ENCODE results near the gene TNFSF15.

The TNFSF15 gene

DNA sequence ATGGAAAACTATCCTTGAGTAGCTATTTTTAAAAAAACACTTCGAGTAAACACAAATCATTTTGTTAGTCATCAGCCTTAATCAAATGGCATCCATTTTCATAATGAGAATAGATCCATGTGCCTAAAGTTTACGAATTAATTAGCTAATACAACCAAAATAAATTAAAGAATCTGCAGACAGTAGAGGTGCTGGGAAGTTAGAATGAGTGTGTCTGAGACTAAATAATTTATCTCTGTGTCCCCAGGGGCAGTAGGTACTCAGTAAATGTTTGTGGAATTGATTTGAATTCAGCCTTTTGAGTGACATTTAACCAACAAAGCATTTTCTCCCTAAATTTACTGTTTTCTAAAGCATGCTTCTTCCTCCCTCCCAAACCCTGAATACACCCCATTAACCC lies 18.6 kb downstream of the TNFSF15 start:
- DNase-seq: no peak

DNA sequence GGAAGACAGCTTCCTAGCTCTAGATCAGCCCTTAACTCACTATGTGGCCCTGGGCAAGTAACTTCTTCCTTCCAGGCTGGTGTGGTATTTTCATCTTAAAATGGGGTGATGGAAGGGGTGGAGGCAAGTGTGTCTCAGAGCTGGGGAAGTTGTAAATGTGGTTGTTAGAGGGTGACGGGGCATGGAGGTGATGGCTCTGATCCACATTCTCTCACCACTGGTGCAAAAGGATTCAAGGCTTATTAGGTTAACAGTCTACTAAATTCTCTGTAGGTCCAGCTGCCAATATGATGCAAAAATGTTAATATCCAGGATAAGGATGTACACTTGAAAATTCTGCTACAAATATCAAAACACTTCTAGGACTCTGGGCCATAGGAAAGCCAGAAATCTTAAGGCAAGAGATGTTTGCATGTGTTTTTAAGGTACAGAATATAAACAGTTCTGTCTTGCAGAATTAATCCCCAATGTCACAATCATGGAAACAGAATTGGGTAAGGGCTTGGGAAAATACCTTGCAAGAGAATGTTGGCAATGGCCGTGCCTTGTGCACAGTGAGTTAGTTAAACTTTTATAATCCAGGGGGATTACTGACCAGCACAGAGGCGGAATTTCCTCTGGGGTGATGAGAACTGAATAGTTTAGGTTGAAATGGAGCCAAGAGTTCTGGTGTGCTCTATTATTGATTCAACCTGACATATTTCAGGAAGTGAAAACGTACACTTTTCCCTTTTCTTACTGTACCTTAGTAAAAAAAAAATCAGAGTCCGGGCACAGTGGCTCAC lies 19.8 kb downstream of the TNFSF15 start:
- no peak for DNase-seq

DNA sequence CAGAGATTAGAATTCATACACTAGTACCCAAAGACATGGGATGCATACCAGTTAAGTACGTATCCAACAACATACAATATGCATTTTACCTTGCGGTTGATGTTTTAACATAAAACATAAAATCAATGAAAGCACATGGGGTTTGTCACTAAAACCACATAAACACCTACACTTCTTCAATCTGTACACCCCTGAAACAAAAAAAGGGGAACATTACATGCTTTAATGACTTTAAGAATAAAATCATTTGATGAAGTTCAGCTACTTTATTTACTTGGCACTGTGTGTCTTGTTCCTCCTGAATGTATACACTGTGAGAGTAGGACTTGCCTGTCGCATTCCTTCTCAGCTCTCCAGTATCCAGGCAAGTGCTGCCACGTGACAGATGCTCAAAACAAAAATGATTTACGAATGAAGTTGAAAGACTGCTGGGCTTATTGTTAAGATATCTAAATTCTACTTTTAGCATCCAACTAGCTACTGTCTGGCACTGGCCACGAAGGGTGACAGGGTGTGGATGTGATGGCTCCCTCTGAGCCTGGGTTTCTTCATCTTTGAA lies 21.0 kb downstream of the TNFSF15 start:
- DNase-seq: no peak

DNA sequence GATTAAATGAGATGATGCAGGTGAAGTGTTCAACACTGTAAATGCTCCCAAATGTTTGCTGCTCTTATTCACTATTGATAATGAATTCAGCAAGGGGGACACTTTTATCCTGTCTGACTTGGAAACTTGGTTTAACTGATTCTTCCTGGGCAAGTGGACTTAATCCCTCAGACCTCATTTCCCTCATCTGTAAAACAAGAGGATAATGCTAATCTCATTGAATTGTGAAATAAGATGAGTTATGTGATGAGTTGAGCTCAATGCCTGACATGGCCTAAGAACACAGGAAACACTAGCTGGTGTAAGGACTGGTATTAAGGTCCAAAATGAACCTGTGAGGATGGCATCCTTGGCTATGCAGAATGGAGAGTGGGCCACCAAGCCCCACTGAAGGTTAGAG lies 23.3 kb downstream of the TNFSF15 start:
- no peak for DNase-seq

DNA sequence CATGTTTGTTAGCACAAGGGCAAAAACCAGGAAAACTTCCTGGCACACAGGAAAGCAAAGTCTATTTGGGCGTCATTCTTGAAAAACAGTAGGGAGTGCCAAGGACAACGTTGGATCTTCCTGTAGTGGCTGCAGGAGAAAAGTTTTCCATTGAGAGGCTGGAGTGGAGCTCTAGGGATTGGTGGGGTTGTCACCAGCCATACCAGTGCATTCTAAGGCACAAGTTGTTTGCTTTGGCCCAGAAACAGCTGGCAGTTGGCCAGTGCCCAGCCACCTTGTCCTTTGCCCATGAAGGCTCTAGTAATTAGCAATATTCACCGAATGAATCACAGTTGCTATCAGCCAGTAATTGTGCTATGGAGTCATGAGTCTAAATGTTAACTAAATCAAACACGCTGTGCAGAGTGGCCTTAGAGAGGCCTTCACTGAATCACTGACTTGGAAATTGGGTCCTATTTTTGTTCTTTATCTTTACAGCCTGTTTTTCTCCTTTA lies 26.4 kb downstream of the TNFSF15 start:
- DNase-seq: no peak

DNA sequence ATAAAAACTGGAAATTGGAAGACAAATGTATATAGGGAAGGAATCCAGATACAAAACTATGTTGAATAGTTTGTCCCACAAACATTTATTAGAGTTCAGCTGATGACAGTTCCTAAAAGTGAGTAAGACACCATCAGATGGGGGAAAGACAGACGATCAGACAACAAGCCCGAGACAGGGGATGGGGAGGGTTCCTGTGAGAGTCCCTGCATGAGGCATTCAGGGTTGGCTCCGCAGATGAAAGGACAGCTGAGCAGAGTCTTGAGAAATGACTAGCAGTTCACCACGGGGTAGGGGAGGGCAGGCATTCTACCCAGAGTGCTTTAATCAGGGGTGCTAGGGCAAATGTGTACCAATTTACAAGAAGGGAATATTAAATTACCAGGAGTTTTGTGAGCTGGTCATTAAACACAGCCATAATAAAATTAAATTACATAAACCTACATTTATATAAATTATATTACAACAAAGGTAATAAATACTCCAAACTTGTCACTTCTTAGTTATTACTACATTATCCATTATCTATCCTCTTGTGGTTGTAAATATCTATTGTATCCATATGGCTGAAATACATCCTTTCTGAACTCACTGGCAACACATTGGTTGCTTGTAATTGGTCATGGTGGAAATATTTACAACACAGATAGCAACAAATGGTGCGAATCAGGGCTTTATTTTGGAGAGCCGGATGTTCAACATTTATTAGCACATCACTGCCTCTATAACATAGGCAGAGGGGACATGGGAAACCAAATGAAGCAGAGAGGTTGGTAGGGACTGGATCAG lies 27.8 kb downstream of the TNFSF15 start:
- peak; percentile 3 for DNase-seq

DNA sequence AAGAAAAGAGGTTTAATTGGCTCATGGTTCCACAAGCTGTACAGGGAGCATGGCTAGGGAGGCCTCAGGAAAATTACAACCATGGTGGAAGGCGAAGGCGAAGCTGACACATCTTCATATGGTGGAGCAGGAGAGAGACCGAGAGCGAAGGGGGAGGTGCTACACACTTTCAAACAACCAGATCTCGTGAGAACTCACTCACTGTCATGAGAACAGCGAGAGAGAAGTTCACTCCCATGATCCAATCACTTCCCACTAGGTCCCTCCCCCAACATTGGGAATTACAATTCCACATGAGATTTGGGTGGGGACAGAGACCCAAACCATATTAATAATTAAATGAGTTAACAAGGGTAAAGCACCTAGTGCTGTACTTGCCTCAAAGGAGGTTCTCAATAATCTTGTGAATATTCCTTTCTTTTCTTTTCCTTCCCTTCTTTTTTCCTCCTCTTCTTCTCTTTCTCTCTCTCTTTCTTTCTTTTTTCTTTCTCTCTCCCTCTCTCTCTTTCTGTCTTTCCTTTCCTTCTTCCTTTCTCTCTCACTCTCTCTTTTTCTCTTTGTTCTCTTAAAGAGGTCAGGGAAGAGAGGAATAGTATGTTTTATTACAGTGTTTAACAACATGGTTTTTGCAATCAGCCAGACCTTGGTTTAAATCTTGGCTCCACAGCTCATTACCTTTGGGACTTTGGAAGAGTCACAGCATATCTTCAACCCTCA lies 29.0 kb downstream of the TNFSF15 start:
- no peak for DNase-seq

DNA sequence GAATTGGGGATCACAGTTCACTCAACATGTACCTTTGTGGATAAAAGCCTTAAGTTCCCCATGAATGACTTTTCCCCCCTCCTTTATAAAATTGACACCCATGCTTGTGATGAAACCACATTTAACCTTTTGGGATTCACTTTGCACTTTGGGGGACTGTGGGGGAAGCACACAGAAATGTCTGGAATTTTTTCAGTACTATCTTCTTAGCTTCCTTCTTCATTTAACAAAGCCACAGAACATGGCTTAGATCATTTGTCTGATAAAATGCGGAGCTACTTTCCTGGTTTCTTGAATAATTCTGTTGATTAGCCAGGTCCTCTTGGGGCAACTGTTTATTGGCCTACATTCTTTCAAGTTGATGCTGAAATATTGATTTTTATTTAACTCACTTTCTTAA lies 29.9 kb downstream of the TNFSF15 start:
- no peak for DNase-seq

DNA sequence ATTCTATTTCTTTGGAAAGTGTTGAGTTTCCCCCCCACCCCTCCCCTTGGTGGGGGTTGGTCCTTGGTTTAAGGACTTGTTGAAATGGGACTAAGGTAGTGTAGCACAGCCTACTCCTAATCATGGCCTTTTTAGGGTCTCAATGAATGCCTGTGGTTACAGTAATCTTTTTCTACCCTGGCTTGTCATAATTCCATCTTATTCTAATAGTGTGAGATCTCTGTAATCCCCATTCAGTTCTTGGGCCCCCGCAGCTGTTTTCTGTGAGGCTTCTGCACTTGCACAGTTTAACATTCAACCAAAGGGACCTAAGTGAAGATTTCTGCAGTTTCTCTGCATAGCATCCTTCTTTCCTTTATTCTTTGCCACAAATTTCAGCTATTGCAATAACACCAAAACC lies 30.7 kb downstream of the TNFSF15 start:
- DNase-seq: no peak

DNA sequence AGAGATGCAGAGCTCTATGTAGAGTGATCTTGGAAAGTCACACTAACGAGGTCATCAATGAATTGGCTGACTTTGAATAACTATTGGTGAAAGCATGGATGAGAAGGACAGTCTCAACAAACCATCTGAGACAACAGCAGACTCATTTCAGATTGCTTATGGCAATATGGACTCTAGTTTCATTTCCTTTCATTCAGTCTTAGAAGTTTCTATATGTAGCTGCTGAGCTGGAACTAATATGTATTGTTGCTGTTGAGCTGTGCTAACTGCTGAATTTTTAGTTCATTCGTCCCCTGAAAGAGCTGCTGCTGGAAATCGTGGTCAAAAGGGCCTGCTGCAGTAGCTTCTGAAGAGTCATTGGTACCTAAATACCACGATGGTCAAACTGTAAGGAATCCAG lies 31.3 kb downstream of the TNFSF15 start:
- no peak for DNase-seq

DNA sequence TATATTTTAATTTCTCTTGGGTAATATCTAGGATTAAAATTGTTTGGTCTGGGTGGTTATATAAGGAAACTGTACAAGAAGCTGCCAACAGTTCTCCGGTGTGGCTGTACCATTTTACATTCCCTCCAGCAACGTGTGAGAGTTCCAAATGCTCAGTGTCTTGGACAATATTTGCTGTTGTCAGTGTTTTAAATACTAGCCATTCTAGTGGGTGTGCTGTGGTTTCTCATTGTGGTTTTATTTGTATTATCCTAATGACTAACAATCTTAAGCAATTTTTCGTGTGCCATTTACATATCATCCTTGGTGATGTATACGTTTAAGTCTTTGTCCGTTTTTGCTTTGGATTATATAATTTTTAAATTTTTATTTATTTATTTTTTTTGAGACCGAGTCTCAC lies 34.0 kb downstream of the TNFSF15 start:
- DNase-seq: no peak

DNA sequence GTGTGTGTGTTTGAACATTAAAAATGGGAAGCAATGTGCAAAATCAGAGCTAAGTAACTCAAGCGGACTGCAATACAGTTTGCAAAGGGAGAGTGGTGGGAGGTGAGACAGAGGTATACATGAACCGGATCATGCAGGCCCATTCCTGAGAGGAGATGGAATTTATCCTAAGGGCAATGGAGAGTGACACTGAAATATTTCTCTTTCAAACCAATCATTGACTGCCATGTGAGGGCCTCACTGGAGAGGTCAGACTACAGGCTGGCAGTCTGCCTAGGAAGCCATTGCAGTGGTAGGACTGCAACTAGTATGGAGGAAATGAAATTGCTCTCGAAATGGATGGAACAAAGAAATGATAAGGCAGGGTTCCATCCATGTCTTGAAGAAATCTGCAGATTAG lies 34.8 kb downstream of the TNFSF15 start:
- DNase-seq: no peak

DNA sequence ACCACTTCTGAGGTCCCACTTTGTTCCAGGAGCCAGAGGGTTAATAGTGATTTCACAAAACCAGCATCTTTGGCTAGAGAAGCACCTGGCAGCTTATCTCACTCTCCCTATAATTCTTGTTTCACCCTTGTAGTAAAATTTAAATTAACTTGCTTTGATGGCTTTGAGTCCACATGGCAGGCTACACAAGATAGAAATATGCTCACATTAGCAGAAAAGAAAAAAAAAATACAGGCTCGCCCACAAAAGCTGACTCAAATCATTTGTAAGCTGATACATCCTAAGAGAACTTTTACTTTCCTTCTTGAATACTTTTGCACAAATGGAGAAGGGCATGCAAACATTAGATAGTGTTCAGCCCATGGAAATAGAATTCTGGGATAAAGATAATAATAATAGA lies 36.2 kb downstream of the TNFSF15 start:
- no peak for DNase-seq

DNA sequence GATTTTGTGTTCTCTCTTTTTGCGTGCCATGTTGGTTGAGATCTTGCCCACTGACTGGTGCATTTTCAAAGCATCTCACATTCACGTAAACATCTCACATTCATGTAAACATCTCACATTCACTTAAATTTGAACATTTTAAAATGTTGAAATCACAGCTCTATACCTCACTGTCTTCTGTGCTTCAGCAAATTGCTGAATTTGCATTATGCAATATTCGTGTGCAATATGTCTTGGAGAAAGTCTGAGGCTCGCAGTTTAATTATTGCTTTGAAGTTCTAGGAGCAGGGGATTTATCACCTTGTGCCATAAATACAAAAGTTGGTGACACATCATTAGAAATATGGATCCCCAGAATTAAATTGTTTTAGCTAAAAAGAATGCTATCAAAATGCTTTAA lies 42.6 kb downstream of the TNFSF15 start:
- DNase-seq: no peak

DNA sequence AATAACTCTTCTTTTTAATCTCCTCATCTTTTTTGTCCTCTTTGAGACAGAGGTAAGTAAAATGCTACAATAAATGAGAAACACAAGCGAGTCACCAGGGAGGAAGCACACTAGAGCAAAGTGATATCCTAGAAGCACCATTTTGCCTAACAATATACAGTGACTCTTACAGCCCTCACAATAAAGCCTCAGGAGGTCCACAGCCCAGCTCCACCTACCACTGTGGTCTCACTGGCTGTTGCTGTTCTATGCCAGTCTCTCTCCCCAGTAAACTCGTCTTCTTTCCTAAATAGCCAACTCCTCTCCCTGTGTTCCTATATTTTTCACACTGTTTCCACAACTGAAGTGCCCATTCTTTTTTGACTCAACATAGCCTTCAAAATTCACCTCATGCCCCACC lies 44.3 kb downstream of the TNFSF15 start:
- no peak for DNase-seq

DNA sequence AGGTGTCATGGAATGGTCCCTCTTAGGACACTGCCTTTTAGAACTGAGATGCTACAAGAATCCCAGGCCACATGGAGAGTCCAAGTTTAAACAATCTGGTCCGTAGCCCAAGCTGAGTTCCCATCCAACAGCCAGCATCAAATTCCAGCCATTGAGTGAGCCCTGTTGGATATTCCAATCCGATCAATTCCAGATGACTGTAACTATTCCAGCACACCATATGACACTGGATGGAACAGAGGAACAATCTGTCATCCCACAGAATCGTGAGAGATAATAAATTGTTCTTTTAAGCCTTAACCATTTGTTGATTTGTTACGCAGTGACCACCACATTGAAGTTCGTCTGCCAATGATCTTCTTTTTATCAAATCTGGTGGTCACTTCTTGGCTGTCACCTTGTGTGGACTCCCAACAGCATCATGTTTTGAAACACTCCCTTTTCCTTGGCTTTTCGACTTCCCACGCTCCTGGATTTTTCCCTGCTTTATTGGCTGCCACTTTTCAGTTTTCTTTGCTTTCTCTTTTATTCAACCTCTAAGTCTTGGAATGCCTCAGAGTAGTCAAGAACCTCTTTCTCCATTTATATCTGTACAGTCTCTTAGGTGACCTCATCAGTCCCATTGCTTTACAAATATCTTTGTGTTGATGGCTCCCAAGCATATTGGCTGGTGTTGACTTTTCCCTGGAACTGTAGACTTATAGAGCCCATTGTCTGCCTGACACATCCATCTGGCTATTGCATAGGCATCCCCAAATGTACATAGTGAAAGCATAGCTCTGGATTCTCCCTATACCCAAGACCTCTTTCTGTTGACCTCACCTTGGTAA lies 46.1 kb downstream of the TNFSF15 start:
- DNase-seq: no peak

DNA sequence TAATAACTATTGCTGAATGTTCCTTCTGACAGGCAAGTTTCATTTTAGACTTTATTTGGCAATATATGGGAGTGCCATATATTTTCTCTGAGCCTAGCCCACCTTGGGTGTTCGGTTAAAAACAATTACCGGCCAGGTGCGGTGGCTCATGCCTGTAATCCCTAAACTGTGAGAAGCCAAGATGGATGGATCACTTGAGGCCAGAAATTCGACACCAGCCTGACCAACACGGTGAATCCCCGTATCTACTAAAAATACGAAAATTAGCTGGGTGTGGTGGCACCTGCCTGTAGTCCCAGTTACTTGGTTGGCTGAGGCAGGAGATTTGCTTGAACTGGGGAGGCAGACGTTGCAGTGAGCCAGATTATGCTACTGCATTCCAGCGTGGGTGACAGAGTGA lies 47.9 kb downstream of the TNFSF15 start:
- DNase-seq: no peak

DNA sequence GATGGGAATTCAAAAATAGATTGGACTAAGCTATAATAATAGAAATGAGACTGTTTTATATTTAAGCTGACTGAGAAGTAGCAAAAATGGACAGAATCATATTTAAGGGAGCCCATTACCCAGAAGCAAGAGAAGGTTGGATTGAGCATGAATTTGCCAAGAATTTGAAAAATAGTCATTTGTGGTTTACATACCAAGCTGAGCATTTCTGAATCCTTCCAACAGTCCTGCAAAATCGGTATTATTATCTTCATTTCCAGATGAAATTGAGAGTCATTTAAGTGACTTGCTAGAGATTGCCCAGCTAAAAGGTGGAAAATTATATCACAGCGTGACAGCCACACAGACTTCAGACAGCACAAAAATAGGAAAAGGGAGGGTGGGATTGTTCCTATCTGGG lies 48.4 kb downstream of the TNFSF15 start:
- DNase-seq: no peak

DNA sequence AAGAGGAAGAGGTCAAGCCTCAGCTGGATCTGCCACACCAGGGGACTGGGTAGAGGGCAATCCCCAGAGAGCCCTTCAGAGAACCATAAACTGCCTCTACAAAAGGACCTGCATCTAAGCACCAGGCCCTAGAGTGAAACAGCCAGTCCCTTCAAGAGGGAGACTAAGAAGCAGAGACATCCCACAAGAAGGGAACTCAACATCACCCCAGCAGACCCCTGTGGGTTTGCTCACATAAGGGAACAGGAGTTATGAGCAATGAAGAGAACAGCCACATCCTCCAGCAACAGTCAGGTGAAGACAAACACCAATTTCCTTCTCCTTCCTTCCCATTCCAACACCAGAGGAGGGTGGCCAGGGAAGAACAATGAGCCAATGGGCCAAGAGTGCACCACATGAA lies 48.9 kb downstream of the TNFSF15 start:
- DNase-seq: no peak

DNA sequence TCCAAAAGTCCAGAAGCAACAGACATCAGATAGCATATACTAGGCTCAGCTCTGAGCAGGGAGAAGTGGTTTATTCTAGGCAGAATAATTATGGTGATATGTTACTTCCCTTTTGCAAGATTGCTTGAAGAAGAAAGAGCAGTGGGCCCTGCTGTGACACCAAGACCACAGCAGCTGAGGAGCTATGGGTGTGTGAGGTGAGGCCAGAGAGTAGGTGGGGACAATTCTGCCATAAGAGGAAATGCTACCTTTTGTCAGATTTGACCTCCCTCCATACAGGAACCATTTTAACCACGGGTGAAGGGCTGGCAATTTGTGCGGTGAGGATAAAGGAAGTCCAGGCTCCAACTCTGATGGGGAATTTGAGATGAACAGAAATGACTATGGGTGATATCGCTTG lies 51.3 kb downstream of the TNFSF15 start:
- DNase-seq: peak; percentile 42

DNA sequence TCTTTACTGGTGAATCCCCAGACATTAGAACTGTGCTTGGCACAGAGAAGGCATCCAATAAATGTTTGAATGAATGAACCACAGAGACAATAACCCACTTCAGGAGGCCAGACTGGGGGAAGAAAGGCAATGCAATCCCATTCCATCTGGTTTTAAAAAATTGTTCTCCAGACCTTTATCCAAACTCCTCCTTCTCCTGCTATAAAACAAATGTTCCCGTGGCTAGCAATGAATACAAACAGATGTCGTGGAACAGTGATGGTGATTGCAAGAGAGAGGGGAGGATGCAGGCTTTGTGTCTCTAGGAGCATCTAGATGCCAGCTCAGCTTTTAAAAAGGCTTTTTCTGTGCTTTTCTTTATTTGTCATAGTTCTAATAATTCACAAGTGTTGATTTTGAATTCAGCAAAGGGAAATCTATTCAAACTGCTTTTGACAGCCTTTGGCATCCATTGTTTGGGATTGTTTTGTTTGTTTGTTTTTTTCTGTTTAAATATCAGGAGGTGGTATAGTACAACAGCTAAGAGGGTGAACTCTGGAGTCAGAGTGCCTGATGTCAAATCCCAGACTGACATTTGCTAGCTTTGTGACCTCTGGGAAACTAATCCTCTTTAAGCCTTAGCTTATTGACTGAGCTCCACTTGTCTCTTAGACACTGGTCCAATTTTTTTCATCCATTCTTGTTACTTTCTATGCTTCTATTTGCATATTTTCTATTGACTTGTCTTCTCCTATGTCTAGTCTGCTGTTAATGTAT lies 59.1 kb downstream of the TNFSF15 start:
- no peak for DNase-seq
